ENCODE measurements around the gene RAB6A. TPM values are rescaled to one million over a fixed set of nuclear protein-coding genes. Genes with fewer than 3 reads are reported as not detected.

Gene RAB6A
- total and polyA plus RNA-seq, 2 of the 8 experiments (the other 6 are each of a cell fraction or from before 2014, with no cell fraction given), result 24.4 to 88.6 TPM

DNA sequence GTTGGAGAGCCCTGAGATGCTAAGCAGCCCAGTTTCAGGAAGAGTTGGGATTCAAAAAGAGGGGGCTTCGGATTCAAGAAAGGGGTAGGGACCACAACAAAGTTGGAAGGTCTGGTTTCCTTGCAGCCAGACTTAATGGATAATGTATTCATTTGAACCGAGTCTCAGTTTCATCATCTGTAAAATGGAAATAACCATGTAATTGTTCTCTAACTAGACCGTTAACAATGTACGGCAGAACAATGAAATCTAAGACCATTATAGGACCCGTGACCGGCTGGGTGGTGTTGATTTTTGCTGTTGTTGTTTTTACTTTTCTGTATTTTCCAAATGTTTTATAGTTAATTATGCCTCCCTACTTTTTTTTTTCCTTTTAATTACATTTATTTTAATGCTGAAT is 20.4 kb upstream of the RAB6A start:
- no peak overlapping the region for H2BK120ac ChIP-seq (replicated peaks; ENCODE audit: low read depth, low read length)
- ChIA-PET CTCF (ENCODE audit: partially characterized antibody) (no interaction called here), POLR2A (ENCODE audit: partially characterized antibody) (interaction anchor here (5.9 kb wide), 1 partner anchor 16 kb away, joined by 126 read pairs; the partner anchor contains the start of gene RAB6A)
- no peaks in the 10 kb centered on the region for H3K79me1 ChIP-seq (ENCODE audit: low read depth, low read length)
- H3K4me2 ChIP-seq (ENCODE audit: insufficient read depth in 1 of 2, low read depth in 2 of 2, low read length in 2 of 2), result no peak overlapping the region
- H3K56ac ChIP-seq (replicated peaks; ENCODE audit: insufficient read length, low read depth, low read length), result no peak overlapping the region
- no peak overlapping the region for H3K18ac ChIP-seq (ENCODE audit: extremely low read depth, low read length)
- H3K4me3 ChIP-seq (ENCODE audit: extremely low read depth in 1 of 4, insufficient read depth in 2 of 4, low read depth in 3 of 4, low read length in 4 of 4), result no peak overlapping the region
- H2AFZ ChIP-seq (ENCODE audit: low read length), result no peak overlapping the region
- H3K36me3 ChIP-seq (ENCODE audit: control insufficient read depth in 2 of 4, insufficient read depth in 4 of 4, low read length in 3 of 4), result no peaks in the 10 kb centered on the region
- H2BK20ac ChIP-seq (ENCODE audit: low read length), result no peak overlapping the region
- H3K23me2 ChIP-seq (ENCODE audit: low read depth, low read length), result peaks cover 2% of the 10 kb centered on the region; the same call in 1 of the 2 replicates
- no peak overlapping the region for H3K4ac ChIP-seq (replicated peaks; ENCODE audit: insufficient read length, low read depth, low read length)
- H3K4me1 ChIP-seq (replicated peaks in 1 of 4; ENCODE audit: control insufficient read depth in 3 of 4, insufficient read depth in 4 of 4, low read length in 3 of 4), result peaks cover 3 to 7% (median 6%) of the 10 kb centered on the region in 4 experiments; a peak in 4 of 7 replicates
- no peak overlapping the region for H4K5ac ChIP-seq (ENCODE audit: insufficient read length, low read depth, low read length)
- no peak overlapping the region for H3K23ac ChIP-seq (ENCODE audit: insufficient read length)
- no peak overlapping the region for H3K27ac ChIP-seq (ENCODE audit: low read depth, low read length)
- FAIRE-seq (no peak), DNase-seq (ENCODE audit: low read depth in 1 of 2, low spot score in 2 of 2) (no peak)
- TF ChIP-seq SUZ12 (IDR thresholded peaks at IDR 0.05; ENCODE audit: low read length) (no peak), SIX5 (IDR thresholded peaks at IDR 0.05; ENCODE audit: low read depth, low read length) (no peak), ASH2L (IDR thresholded peaks at IDR 0.05; ENCODE audit: low read length) (no peak), EZH2 (IDR thresholded peaks at IDR 0.05; ENCODE audit: low read depth, low read length, severe bottlenecking) (no peak)
- H2AK5ac ChIP-seq (ENCODE audit: low read depth, low read length), result no peak overlapping the region
- no peaks in the 10 kb centered on the region for H4K20me1 ChIP-seq (replicated peaks in 1 of 2; ENCODE audit: control insufficient read depth in 1 of 2, insufficient read depth in 2 of 2, low read length in 2 of 2)
- H4K91ac ChIP-seq (replicated peaks; ENCODE audit: insufficient read length, low read length), result no peak overlapping the region
- H3K14ac ChIP-seq (ENCODE audit: insufficient read length), result no peak overlapping the region
- no peaks in the 10 kb centered on the region for H3K79me2 ChIP-seq (ENCODE audit: control insufficient read depth in 1 of 2, insufficient read depth in 2 of 2, low read length in 2 of 2)
- no peak overlapping the region for H2BK15ac ChIP-seq (ENCODE audit: low read length)
- no peak overlapping the region for H2BK12ac ChIP-seq (ENCODE audit: low read depth, low read length)
- H3K27me3 ChIP-seq (replicated peaks in 1 of 4; ENCODE audit: control insufficient read depth in 3 of 4, extremely low read depth in 1 of 4, insufficient read depth in 3 of 4, low read length in 3 of 4), result no peaks in the 10 kb centered on the region
- no peak overlapping the region for H3K9ac ChIP-seq (replicated peaks in 1 of 4; ENCODE audit: extremely low read depth in 1 of 4, low read depth in 3 of 4, low read length in 3 of 4)
- H3K9me3 ChIP-seq (ENCODE audit: insufficient read depth in 2 of 2, low read depth in 1 of 2, low read length in 1 of 2), result no peaks in the 10 kb centered on the region
- H4K8ac ChIP-seq (ENCODE audit: extremely low read depth, insufficient read depth, low read length), result no peak overlapping the region
- 89% methylated on average over 6 of the region's 6 CpGs; no CpG with 5 or more reads in 1 of the 2 experiments for WGBS, 2 experiments (ENCODE audit: extremely low coverage in 1 of 2, insufficient coverage in 1 of 2, insufficient read length in 1 of 2, insufficient replicate concordance in 2 of 2, low coverage in 1 of 2, low lambda C conversion rate in 2 of 2, missing lambda C conversion rate in 1 of 2)
- no peak overlapping the region for H2BK5ac ChIP-seq (ENCODE audit: low read depth, low read length)

Measured in H1 (cell line).